ENCODE data around the gene EFCAB11.
A peak's percentile ranks its signal among the peaks of the same experiment; 100 is the strongest.

The EFCAB11 gene

DNA sequence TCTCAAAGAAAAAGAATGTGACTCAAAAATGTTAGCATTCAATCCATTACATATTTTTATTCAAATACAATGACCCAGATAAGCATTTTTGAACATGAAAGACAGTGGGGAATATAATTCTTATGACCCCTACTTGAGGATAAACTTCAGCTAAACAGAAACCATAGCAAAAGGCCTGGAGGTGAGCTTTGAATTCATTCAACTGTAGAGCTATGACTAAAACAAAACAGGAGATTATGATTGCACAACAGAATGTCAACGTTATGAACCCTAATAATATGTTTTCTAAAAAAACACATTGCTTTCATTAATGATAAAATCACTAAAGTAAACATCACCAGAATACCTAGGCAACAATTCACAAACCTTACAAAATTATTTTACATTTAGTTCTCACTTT, 27.8 kb downstream of the EFCAB11 start:
- H3K27me3 ChIP-seq (ENCODE audit: control insufficient read depth, insufficient read depth, low read length), result no peaks in the 10 kb centered on the region
- no peaks in the 10 kb centered on the region for H3K9me3 ChIP-seq (ENCODE audit: control insufficient read depth, insufficient read depth, low read length)
- no peak overlapping the region for H3K4me3 ChIP-seq (ENCODE audit: low read depth, low read length)
- no peak overlapping the region for H3K9ac ChIP-seq (ENCODE audit: low read depth, low read length)
- H3K4me1 ChIP-seq (ENCODE audit: control insufficient read depth, insufficient read depth, low read length), result no peaks in the 10 kb centered on the region
- H3K27ac ChIP-seq (ENCODE audit: low read depth, low read length), result no peak overlapping the region
- 0 out of 2 replicates have a peak, but pooled peaks cover 7% of the 10 kb centered on the region for H3K36me3 ChIP-seq (ENCODE audit: control insufficient read depth, insufficient read depth, low read length)

DNA sequence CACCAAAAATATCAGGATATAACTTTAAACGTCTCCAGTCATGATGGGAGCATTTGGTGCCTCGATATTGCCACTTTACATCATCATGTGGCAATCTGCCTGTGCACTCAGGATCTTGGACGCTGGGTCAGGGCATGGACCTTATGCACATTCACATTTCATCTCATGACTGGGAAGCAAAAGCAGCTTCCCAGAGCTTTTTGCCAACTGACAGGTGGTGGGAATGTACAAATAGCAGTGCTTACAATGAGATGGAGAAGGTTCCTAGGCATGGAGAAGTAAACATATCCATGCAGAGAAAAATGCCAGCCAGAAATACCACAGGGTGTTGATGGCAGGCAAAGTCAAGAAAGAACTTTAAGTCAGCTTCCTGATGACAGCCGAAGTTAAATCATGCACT, 30.3 kb downstream of the EFCAB11 start:
- H3K27me3 ChIP-seq (ENCODE audit: control insufficient read depth, insufficient read depth, low read length), result no peaks in the 10 kb centered on the region
- H3K4me1 ChIP-seq (ENCODE audit: control insufficient read depth, insufficient read depth, low read length), result no peaks in the 10 kb centered on the region
- H3K27ac ChIP-seq (ENCODE audit: low read depth, low read length), result no peak overlapping the region
- H3K9ac ChIP-seq (ENCODE audit: low read depth, low read length), result no peak overlapping the region
- H3K4me3 ChIP-seq (ENCODE audit: low read depth, low read length), result no peak overlapping the region
- H3K36me3 ChIP-seq (ENCODE audit: control insufficient read depth, insufficient read depth, low read length), result no peaks in the 10 kb centered on the region
- H3K9me3 ChIP-seq (ENCODE audit: control insufficient read depth, insufficient read depth, low read length), result no peaks in the 10 kb centered on the region

DNA sequence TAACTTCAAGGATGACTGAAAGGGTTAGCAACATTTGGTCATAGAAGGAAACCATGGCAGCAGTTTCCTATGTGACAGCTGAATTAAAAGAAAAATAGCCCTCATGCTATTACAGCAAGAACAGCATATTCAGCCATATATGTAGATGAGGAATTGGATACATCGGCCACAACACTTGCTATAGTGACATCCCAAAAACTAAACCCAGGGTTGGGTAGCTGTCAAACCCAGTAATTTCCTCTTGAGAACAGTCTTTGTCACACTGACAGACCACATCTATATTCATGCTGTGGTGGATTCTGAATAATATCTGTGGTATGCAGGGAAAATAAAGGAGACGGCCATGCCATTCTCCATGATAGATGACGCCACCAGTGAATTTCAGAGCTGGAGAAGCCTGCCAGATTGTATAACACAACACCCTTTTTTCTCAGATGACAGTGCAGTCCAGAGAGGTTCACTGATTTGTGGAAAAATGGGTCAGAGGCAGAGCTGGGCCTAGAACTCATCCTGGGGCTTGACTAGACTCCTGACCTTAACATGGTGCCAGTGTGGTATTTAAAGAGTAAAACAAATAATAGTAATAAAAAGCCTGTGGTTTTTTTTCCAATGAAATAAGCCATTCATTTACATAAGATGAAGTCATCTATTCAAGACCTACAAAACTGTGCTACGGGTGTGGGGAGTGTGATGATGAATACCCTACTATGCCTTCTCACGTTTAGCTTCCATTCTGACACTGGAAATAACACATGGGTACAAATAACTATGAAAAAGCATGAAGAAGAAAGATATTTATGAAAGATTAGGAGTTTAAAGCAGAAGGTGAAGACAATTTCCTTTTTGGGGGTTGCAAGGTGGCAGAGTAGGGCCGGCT, 32.3 kb downstream of the EFCAB11 start:
- Histone ChIP-seq H3K4me1 (ENCODE audit: control insufficient read depth, insufficient read depth, low read length) (no peaks in the 10 kb centered on the region), H3K36me3 (ENCODE audit: control insufficient read depth, insufficient read depth, low read length) (no peaks in the 10 kb centered on the region), H3K9me3 (ENCODE audit: control insufficient read depth, insufficient read depth, low read length) (no peaks in the 10 kb centered on the region), H3K27ac (ENCODE audit: low read depth, low read length) (no peak overlapping the region), H3K4me3 (ENCODE audit: low read depth, low read length) (no peak overlapping the region), H3K9ac (ENCODE audit: low read depth, low read length) (no peak overlapping the region), H3K27me3 (ENCODE audit: control insufficient read depth, insufficient read depth, low read length) (no peaks in the 10 kb centered on the region)

DNA sequence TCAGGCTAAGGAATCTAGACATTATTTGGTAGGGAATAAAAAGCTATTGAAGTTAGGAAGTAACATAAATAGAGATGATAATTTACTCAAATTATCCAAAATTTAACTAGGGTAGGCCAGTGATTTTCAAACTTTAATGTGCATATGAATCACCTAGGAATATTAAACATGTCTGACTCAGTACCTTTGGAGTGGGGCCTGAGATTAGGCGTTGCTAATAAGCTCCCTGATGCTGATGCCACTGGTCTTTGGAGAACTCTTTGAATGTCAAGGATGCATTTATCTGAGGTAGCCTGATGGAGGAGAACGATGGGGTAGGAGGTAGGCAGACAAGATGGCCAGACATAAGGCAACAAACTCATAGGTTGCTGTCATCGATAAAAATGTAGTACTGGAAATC, 33.2 kb downstream of the EFCAB11 start:
- no peak overlapping the region for H3K27ac ChIP-seq (ENCODE audit: low read depth, low read length)
- no peaks in the 10 kb centered on the region for H3K27me3 ChIP-seq (ENCODE audit: control insufficient read depth, insufficient read depth, low read length)
- H3K4me1 ChIP-seq (ENCODE audit: control insufficient read depth, insufficient read depth, low read length), result no peaks in the 10 kb centered on the region
- no peak overlapping the region for H3K4me3 ChIP-seq (ENCODE audit: low read depth, low read length)
- no peaks in the 10 kb centered on the region for H3K36me3 ChIP-seq (ENCODE audit: control insufficient read depth, insufficient read depth, low read length)
- H3K9ac ChIP-seq (ENCODE audit: low read depth, low read length), result no peak overlapping the region
- H3K9me3 ChIP-seq (ENCODE audit: control insufficient read depth, insufficient read depth, low read length), result no peaks in the 10 kb centered on the region

DNA sequence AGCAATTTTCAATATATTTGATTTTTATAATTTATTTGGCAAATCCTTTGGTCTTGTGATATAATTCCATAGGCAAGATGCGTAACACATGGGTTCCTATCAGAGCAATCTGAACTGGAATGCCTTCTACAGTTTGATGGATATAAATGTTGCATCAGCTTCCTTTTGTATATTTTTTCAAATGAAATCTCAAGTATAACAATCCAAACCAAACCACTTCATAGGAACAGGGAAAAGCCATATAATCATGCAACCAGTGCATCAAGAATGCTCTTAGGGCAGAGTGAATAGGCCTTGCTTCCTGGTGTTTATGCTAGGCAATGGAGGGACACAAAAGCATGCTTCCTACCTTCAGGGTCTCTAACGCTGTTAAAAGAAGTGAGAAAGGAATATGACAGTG, 34.5 kb downstream of the EFCAB11 start:
- no peak overlapping the region for H3K9ac ChIP-seq (ENCODE audit: low read depth, low read length)
- H3K27ac ChIP-seq (ENCODE audit: low read depth, low read length), result no peak overlapping the region

DNA sequence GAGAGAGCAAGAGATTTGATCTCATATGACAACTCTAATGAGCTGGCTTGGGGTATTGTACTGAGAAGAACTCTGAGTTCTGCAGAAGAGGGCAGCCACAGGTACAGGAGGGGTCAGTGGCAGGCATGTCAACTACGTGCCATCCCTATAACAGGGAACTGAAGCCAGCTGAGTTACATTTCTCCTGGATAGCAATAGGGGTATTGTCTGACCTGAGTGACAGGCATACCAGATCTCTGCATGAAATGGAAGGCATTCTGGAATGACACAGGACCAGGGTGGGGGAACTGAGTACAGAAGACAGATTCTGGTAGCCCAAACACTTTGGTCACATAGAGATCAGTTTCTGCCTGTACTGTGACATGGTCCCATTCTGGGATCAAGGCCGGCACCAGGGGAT, 35.8 kb downstream of the EFCAB11 start:
- Histone ChIP-seq H3K4me1 (ENCODE audit: control insufficient read depth, insufficient read depth, low read length) (peaks cover 5% of the 10 kb centered on the region), H3K27me3 (ENCODE audit: control insufficient read depth, insufficient read depth, low read length) (no peaks in the 10 kb centered on the region), H3K27ac (ENCODE audit: low read depth, low read length) (no peak overlapping the region), H3K4me3 (ENCODE audit: low read depth, low read length) (no peak overlapping the region), H3K36me3 (ENCODE audit: control insufficient read depth, insufficient read depth, low read length) (no peaks in the 10 kb centered on the region), H3K9ac (ENCODE audit: low read depth, low read length) (no peak overlapping the region), H3K9me3 (ENCODE audit: control insufficient read depth, insufficient read depth, low read length) (no peaks in the 10 kb centered on the region)

More for the DNA sequence above, 34.5 kb downstream of the EFCAB11 start:
- peaks cover 2% of the 10 kb centered on the region for H3K4me1 ChIP-seq (ENCODE audit: control insufficient read depth, insufficient read depth, low read length)
- no peaks in the 10 kb centered on the region for H3K27me3 ChIP-seq (ENCODE audit: control insufficient read depth, insufficient read depth, low read length)
- H3K36me3 ChIP-seq (ENCODE audit: control insufficient read depth, insufficient read depth, low read length), result no peaks in the 10 kb centered on the region
- no peak overlapping the region for H3K4me3 ChIP-seq (ENCODE audit: low read depth, low read length)
- H3K9me3 ChIP-seq (ENCODE audit: control insufficient read depth, insufficient read depth, low read length), result no peaks in the 10 kb centered on the region

DNA sequence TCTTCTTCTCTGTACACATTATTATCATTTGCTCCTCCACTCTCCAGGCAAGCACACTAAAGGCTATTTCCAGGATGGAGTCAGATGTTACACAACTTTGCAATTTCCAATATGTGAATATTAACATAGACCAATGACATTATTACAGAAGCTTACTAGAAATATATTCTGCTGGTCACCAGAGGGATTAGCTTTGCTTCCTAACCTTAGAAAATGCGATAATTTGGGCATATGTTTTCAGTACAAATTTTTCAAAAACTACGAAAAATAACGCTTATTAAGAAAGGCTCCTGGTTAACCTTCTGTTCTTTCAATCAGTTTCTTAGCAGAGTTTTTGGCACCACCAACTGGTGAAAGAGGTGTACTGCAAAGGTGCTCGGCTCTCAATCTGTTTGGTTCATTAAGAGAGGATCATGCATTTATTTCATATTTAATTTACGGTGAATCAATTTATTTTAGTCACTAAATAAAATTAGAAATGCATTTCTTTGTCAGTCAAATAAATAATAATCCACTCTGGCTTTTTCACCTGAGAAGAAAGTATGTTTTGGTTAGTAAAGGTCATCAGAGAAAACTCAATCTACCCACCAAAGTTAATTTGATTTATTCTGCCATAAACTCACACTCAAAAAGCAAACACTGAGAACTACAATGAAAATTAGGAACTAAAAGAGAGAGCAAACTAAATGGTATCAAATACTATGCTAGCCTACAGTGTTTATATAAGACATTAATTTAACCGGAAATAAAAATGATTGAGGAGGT, 39.2 kb downstream of the EFCAB11 start:
- Histone ChIP-seq H3K9me3 (ENCODE audit: control insufficient read depth, insufficient read depth, low read length) (no peaks in the 10 kb centered on the region), H3K9ac (ENCODE audit: low read depth, low read length) (no peak overlapping the region), H3K4me3 (ENCODE audit: low read depth, low read length) (no peak overlapping the region), H3K36me3 (ENCODE audit: control insufficient read depth, insufficient read depth, low read length) (no peaks in the 10 kb centered on the region), H3K27ac (ENCODE audit: low read depth, low read length) (no peak overlapping the region), H3K27me3 (ENCODE audit: control insufficient read depth, insufficient read depth, low read length) (no peaks in the 10 kb centered on the region), H3K4me1 (ENCODE audit: control insufficient read depth, insufficient read depth, low read length) (peaks cover 38% of the 10 kb centered on the region)

DNA sequence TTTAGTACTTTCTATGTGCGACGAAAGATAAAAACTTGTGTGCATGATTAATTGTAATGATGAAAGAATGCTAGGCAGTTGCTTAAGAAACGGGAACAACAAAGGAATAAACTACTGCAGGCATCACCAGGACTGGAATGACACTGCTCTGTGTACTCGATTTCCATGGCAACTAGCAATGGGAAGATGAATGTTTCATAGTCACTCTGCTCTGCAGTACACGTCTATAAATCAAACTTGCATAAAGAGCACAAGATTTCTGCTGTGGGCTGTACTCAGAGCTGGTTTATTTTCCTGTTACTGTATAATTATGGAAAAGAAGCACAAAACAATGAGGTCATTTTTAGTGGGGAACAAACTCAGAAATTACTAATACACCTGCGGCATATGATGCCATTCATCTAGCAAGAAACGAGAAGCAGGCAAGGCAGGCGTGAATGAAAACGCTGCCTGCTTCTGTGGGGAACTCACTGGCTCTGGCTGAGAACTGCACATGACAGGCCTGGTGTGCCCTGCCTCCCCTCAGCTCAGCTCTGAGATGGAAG, 41.8 kb downstream of the EFCAB11 start:
- H3K27ac ChIP-seq (ENCODE audit: low read depth, low read length), result no peak overlapping the region
- no peak overlapping the region for H3K9ac ChIP-seq (ENCODE audit: low read depth, low read length)
- H3K4me3 ChIP-seq (ENCODE audit: low read depth, low read length), result no peak overlapping the region

DNA sequence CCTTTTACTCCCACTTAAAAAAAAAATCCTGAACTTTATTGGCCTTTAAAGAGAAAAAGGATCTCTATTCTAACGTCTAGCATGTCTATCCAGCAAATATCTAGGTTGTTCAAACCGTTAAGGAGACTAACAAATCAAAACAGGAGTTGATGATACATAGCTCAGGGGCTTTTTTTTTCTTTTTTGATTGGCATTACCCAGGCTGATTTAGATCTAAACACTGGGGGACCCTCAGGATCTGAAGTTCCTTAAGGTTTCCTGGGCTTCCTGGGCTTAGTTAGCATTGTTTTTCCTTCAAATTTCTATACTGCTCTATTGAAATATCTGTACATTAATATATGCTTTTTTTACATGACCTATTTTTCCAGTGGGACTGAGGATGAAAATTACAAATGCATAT, 42.3 kb downstream of the EFCAB11 start:
- Histone ChIP-seq H3K4me1 (ENCODE audit: control insufficient read depth, insufficient read depth, low read length) (peaks cover 38% of the 10 kb centered on the region), H3K9ac (ENCODE audit: low read depth, low read length) (no peak overlapping the region), H3K27me3 (ENCODE audit: control insufficient read depth, insufficient read depth, low read length) (no peaks in the 10 kb centered on the region), H3K27ac (ENCODE audit: low read depth, low read length) (peak overlapping the region; percentile 84), H3K4me3 (ENCODE audit: low read depth, low read length) (no peak overlapping the region), H3K36me3 (ENCODE audit: control insufficient read depth, insufficient read depth, low read length) (no peaks in the 10 kb centered on the region), H3K9me3 (ENCODE audit: control insufficient read depth, insufficient read depth, low read length) (no peaks in the 10 kb centered on the region)

More for the DNA sequence above, 41.8 kb downstream of the EFCAB11 start:
- Histone ChIP-seq H3K9me3 (ENCODE audit: control insufficient read depth, insufficient read depth, low read length) (no peaks in the 10 kb centered on the region), H3K4me1 (ENCODE audit: control insufficient read depth, insufficient read depth, low read length) (peaks cover 38% of the 10 kb centered on the region), H3K27me3 (ENCODE audit: control insufficient read depth, insufficient read depth, low read length) (no peaks in the 10 kb centered on the region), H3K36me3 (ENCODE audit: control insufficient read depth, insufficient read depth, low read length) (no peaks in the 10 kb centered on the region)

DNA sequence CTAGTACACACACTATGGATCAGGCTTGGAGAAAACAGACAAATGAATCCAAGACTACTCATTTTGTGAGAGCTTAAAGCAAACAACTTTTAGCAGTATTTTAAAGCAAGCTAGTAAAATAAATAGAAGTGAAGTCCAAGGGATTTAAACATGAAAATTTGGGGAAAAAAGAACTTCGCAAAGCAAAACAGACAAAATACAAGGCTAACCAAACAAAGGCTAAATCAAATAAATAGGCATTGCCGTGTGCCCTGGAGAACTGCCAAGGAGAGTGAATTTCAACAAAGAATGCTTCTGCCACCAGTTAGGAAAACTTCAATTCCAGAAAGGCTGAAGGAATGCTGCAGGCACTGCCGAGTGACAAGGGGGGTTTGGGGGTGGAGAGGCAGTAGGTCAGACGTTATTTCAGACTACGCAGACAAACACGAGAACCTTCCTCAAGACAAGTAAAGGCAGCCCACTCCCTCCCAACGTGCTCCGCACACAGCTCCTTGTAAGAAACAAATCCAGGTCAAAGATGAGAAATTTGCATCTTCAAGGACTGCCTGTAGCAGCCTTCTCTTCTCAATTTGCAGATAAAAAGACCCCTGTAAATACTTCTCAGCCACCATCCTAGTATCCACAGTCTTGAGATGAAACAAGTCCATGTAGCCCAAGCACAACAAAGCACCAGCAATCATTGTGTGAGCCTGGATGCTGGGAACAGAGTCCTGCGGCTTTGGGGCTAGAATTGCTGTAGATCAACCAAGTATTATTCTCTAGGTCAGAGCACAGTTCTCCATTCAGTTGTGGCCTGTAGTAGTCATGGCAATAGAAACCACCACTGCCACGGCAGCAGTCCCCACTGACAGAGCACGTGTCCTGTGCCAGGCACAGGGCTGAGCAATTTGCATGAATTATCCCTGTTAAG, 43.3 kb downstream of the EFCAB11 start:
- Histone ChIP-seq H3K36me3 (ENCODE audit: control insufficient read depth, insufficient read depth, low read length) (no peaks in the 10 kb centered on the region), H3K9me3 (ENCODE audit: control insufficient read depth, insufficient read depth, low read length) (no peaks in the 10 kb centered on the region), H3K27ac (ENCODE audit: low read depth, low read length) (peak overlapping the region; percentile 84), H3K9ac (ENCODE audit: low read depth, low read length) (no peak overlapping the region; the same call in 1 of the 2 replicates), H3K27me3 (ENCODE audit: control insufficient read depth, insufficient read depth, low read length) (no peaks in the 10 kb centered on the region), H3K4me1 (ENCODE audit: control insufficient read depth, insufficient read depth, low read length) (peaks cover 38% of the 10 kb centered on the region), H3K4me3 (ENCODE audit: low read depth, low read length) (peak overlapping the region; percentile 6)
